ENCODE measurements around the gene HS3ST2. TPM values are rescaled to one million over a fixed set of nuclear protein-coding genes. Genes with fewer than 3 reads are reported as not detected.

Gene HS3ST2
- total RNA-seq, 1 donor from 2014 or later = 0.38 TPM

DNA sequence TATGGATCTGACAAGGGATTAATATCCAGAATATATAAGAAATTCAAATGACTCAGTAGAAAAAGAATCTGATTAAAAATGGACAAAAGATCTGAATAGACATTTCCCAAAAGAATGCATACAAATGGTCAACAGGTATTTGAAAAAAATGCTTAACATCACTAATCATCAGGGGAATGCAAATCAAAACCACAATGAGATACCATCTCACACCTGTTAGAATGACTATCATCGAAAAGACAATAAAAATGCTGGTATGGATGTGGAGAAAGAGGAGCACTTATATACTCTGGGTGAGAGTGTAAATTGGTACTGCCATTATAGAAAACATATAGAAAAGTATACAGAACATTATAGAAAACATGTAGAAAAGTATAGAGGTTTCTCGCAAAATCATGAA is 16.4 kb upstream of the HS3ST2 start:
- Histone ChIP-seq H3K9me3 (replicated peaks) (peaks cover 23% of the 10 kb centered on the region), H3K4me3 (no peak overlapping the region), H3K4me1 (no peaks in the 10 kb centered on the region), H3K27me3 (ENCODE audit: low read depth) (peaks cover 36% of the 10 kb centered on the region), H3K27ac (replicated peaks) (no peak overlapping the region), H3K36me3 (no peaks in the 10 kb centered on the region)
- DNase-seq = no peak
- intact Hi-C loops (cut with micrococcal nuclease) = no loop called here
- TF ChIP-seq, protein P1, sequence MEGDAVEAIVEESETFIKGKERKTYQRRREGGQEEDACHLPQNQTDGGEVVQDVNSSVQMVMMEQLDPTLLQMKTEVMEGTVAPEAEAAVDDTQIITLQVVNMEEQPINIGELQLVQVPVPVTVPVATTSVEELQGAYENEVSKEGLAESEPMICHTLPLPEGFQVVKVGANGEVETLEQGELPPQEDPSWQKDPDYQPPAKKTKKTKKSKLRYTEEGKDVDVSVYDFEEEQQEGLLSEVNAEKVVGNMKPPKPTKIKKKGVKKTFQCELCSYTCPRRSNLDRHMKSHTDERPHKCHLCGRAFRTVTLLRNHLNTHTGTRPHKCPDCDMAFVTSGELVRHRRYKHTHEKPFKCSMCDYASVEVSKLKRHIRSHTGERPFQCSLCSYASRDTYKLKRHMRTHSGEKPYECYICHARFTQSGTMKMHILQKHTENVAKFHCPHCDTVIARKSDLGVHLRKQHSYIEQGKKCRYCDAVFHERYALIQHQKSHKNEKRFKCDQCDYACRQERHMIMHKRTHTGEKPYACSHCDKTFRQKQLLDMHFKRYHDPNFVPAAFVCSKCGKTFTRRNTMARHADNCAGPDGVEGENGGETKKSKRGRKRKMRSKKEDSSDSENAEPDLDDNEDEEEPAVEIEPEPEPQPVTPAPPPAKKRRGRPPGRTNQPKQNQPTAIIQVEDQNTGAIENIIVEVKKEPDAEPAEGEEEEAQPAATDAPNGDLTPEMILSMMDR (IDR thresholded peaks at IDR 0.05; ENCODE audit: borderline replicate concordance) = no peak

DNA sequence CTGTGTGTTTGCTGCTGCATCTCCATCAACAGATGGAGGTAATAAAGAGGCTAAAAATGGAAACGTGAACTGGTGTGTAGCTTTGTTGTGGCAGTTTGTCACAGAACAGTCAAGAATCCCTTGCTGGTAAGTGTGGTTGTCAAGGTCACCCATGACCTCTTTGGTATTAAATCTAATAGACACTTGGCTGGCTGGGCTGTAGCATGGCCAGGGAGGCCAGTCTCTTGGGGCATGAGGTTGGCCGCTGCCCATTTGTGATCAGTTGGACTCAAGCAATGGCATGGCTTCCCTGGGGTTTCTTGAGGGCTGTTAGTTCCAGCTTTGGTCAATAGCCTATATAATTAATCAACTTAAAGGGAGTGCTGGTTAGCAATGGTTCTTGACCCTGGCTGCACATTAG is 14.8 kb upstream of the HS3ST2 start:
- TF ChIP-seq, protein P1 (IDR thresholded peaks at IDR 0.05; ENCODE audit: borderline replicate concordance) = no peak
- H3K9me3 ChIP-seq (replicated peaks) = peaks cover 15% of the 10 kb centered on the region
- no peaks in the 10 kb centered on the region for H3K36me3 ChIP-seq
- peaks cover 52% of the 10 kb centered on the region for H3K27me3 ChIP-seq (ENCODE audit: low read depth)
- no peak overlapping the region for H3K27ac ChIP-seq (replicated peaks)
- DNase-seq = no peak
- H3K4me3 ChIP-seq = no peak overlapping the region
- intact Hi-C loops (cut with micrococcal nuclease) = no loop called here
- H3K4me1 ChIP-seq = no peaks in the 10 kb centered on the region

DNA sequence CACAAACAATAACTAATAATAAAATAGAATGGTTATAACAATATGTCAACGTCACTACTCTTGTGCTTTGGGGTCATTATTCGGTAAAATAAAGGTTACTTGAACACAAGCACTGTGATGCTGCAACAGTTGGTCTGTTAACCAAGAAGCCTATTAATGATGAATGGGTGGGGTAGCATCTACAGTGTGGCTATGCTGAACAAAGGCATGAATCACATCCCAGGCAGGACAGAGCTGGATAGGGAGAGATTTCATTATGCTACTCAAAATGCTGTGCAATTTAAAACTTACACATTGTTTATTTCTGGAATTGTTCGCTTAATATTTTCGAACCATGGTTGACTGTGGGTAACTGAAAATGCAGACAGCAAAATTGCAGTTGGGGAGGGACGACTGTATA is 9.1 kb upstream of the HS3ST2 start:
- TF ChIP-seq, protein P1 (IDR thresholded peaks at IDR 0.05; ENCODE audit: borderline replicate concordance) = no peak
- no peak overlapping the region for H3K4me3 ChIP-seq
- intact Hi-C loops (cut with micrococcal nuclease) = no loop called here
- H3K4me1 ChIP-seq = no peaks in the 10 kb centered on the region
- H3K27ac ChIP-seq (replicated peaks) = no peak overlapping the region
- H3K36me3 ChIP-seq = no peaks in the 10 kb centered on the region
- DNase-seq = no peak
- peaks cover 56% of the 10 kb centered on the region for H3K27me3 ChIP-seq (ENCODE audit: low read depth)
- H3K9me3 ChIP-seq (replicated peaks) = no peaks in the 10 kb centered on the region

DNA sequence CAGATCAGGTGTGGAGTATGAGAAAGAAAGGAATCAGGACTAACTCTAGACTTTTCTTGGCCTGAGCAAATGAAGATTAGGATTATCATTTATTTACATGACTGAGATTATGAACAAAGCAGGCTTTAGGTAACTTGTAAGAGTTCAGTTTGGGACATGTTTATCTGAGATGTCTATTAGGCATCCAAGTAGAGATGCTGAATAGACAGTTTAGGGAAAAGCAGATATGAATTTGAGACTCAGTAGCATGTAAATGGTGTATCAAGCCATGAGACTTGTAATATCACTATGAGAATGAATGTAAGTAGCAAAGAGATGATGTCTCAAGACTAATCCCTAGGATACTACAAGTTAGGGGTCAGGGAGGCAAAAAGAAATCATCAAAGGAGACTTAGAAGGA is 8.6 kb upstream of the HS3ST2 start:
- no peaks in the 10 kb centered on the region for H3K9me3 ChIP-seq (replicated peaks)
- no peaks in the 10 kb centered on the region for H3K36me3 ChIP-seq
- TF ChIP-seq, protein P1 (IDR thresholded peaks at IDR 0.05; ENCODE audit: borderline replicate concordance) = no peak
- no peak for DNase-seq
- no peaks in the 10 kb centered on the region for H3K4me1 ChIP-seq
- H3K27ac ChIP-seq (replicated peaks) = no peak overlapping the region
- no peak overlapping the region for H3K4me3 ChIP-seq
- peaks cover 56% of the 10 kb centered on the region for H3K27me3 ChIP-seq (ENCODE audit: low read depth)
- intact Hi-C loops (cut with micrococcal nuclease) = no loop called here

DNA sequence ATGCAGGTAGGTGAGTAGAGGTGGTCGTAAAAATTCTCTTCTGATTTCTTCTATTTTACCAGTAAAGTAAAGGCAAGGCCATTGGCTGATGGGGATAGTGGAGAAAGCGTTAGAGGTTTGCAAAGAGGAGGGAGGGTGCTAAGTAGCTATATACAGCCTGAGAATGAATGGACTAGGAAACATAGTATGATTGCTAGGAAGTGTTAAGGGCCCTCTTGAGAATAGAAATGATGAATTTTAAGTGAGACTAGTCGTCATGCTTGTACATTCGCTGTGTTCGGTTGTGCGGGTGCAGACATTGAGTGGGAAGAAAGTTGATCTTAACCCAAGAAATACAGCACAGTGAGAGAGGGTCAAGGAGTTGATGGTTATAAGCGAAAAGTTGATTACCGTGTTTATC is 7.2 kb upstream of the HS3ST2 start:
- H3K27me3 ChIP-seq (ENCODE audit: low read depth) = peaks cover 62% of the 10 kb centered on the region
- TF ChIP-seq, protein P1 (IDR thresholded peaks at IDR 0.05; ENCODE audit: borderline replicate concordance) = no peak

DNA sequence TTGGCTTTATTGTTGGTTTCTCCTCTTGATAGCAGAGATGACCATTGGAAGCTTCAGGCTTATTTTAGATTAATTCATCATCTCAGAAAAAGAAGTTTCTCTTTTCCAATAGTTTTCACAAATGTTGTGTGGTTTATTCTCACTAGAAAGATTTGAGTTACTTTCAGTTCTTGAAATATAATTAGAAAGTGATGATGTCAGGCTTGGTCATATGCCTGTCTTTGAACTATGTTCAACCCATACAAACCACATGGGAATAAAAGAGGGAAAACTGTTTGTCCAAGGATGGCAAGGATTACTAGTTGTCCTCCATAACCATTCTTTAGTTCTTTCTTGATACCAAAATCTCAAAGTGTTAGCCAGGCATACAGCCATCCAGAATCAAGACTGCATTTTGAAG is 3.7 kb upstream of the HS3ST2 start:
- Histone ChIP-seq H3K27ac (replicated peaks) (no peak overlapping the region), H3K36me3 (no peaks in the 10 kb centered on the region), H3K4me3 (no peak overlapping the region), H3K9me3 (replicated peaks) (no peaks in the 10 kb centered on the region), H3K27me3 (ENCODE audit: low read depth) (peaks cover 65% of the 10 kb centered on the region), H3K4me1 (peaks cover 18% of the 10 kb centered on the region)
- intact Hi-C loops (cut with micrococcal nuclease) = no loop called here
- DNase-seq = no peak
- TF ChIP-seq, protein P1 (IDR thresholded peaks at IDR 0.05; ENCODE audit: borderline replicate concordance) = no peak

More for the DNA sequence above, 7.2 kb upstream of the HS3ST2 start:
- intact Hi-C loops (cut with micrococcal nuclease) = no loop called here
- Histone ChIP-seq H3K4me3 (no peak overlapping the region), H3K27ac (replicated peaks) (no peak overlapping the region), H3K4me1 (no peaks in the 10 kb centered on the region), H3K36me3 (no peaks in the 10 kb centered on the region), H3K9me3 (replicated peaks) (no peaks in the 10 kb centered on the region)
- no peak for DNase-seq
